ENCODE data around the gene RNU5D-1.

The RNU5D-1 gene

DNA sequence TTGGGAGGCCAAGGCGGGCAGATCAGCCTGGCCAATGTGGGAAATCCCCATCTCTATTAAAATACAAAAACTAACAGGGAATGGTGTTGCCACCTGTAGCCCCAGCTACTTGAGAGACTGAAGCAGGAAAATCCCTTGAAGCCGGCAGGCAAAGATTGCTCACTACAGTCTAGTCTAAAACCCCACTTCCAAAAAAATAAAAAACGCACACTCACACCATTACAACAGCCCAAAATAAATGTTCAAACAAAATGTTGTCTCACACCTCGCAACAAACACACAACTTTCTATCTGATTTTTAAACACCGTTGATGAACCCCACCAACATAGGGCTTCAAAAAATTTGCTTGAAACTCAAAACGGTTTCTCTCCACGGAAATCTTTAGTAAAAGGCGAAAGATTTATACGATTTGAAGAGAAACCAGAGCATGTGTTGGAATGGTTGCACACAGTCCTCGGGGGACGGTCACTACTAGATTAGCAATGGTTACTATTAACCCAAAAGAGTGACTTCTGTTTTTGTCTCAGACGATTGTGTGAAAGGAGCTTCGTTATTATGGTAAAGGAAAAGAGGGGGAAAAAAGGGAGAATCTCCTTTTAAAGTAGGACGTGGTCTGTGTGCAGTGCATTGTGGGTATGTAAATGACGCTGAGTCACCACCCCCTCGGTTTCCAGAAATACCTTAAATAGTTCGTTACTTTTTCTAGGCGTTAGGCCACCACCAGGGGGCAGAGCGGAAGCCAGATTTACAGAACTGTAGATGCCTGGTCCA, at the start of gene RNU5D-1:
Gene RNU5D-1 (minus strand): TSS at position 430 of the 772 bp plus-strand sequence.
- peak; percentile 93 for DNase-seq (ENCODE audit: low read depth)
- TF ChIP-seq, protein P1, sequence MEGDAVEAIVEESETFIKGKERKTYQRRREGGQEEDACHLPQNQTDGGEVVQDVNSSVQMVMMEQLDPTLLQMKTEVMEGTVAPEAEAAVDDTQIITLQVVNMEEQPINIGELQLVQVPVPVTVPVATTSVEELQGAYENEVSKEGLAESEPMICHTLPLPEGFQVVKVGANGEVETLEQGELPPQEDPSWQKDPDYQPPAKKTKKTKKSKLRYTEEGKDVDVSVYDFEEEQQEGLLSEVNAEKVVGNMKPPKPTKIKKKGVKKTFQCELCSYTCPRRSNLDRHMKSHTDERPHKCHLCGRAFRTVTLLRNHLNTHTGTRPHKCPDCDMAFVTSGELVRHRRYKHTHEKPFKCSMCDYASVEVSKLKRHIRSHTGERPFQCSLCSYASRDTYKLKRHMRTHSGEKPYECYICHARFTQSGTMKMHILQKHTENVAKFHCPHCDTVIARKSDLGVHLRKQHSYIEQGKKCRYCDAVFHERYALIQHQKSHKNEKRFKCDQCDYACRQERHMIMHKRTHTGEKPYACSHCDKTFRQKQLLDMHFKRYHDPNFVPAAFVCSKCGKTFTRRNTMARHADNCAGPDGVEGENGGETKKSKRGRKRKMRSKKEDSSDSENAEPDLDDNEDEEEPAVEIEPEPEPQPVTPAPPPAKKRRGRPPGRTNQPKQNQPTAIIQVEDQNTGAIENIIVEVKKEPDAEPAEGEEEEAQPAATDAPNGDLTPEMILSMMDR (conservative IDR thresholded peaks at IDR 0.05; ENCODE audit: low read depth, low read length) = peak; percentile 85
- H3K4me3 ChIP-seq (ENCODE audit: low read length) = peak within 1 kb of the TSS; percentile 6

- no peak overlapping the region for H3K4me3 ChIP-seq (ENCODE audit: low read length)
- no peak for DNase-seq (ENCODE audit: low read depth)
- TF ChIP-seq, protein P1 (conservative IDR thresholded peaks at IDR 0.05; ENCODE audit: low read depth, low read length) = no peak
Measured at GRCh38 chr1:44780583-44781121, 49.7 kb upstream of the RNU5D-1 start.

DNA sequence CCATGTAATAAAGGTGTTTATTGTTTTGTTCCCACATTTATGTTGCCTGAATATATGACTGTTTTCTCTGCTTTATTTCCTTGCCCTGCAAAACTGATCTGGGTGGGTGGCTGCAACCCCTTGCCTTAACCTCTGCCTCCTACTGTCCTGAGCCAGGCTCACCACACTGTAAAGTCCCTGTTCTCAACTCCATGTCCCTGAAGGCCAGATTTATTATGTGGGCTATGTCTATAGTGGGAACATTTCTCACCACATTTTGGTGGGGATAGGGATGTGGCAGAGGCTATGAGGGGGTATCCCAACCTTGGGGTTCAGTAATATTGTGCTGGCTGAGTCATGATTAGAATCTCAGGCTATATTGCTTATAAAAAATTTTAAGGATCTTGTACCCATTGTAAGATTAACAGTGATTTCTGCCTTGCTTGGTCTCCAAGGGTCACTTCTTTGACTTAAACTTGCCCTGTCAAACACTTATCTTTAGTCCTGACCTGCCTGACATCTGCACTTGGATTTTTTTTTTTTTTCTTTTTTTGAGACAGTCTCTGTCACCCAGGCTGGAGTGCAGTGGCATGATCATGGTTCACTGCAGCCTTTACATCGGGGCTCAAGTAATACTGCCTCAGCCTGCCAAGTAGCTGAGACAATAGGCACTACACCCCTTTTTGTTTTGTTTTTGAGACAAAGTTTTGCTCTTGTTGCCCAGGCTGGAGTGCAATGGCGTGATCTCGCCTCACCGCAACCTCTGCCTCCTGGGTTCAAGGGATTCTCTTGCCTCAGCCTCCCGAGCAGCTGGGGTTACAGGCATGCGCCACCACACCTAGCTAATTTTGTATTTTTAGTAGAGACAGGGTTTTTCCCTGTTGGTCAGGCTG, 48.0 kb upstream of the RNU5D-1 start:
- no peak overlapping the region for H3K4me3 ChIP-seq (ENCODE audit: low read length)
- TF ChIP-seq, protein P1 (conservative IDR thresholded peaks at IDR 0.05; ENCODE audit: low read depth, low read length) = no peak

DNA sequence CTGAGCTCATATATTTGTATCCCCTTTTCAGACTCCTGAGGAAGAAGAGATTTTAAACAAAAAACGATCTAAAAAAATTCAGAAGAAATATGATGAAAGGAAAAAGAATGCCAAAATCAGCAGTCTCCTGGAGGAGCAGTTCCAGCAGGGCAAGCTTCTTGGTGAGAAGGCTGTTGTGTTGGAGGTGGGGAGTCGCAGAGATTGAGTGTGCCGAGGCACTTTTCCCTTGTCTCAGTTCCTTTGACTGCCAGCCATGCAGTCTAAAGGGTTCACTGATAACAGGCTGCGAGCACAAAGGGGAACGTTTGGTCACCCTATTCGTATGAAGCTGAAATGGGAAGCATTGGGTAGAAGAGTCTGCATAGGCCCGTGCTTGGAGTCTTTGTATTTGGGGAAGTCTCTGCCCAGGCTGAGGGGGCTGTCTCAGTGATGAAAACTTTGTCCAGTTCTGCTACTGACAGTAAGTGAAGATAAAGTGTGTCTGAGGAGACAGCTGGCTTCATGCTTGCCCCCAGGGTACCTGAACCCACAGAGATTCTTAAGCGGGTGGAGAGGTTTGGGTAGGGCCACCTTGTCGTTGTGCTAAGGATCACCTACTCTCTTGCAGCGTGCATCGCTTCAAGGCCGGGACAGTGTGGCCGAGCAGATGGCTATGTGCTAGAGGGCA, 47.1 kb upstream of the RNU5D-1 start:
- H3K4me3 ChIP-seq (ENCODE audit: low read length) = peak overlapping the region; percentile 93
- DNase-seq (ENCODE audit: low read depth) = no peak
- TF ChIP-seq, protein P1 (conservative IDR thresholded peaks at IDR 0.05; ENCODE audit: low read depth, low read length) = no peak

More for the DNA sequence above, 48.0 kb upstream of the RNU5D-1 start:
- DNase-seq (ENCODE audit: low read depth) = no peak

DNA sequence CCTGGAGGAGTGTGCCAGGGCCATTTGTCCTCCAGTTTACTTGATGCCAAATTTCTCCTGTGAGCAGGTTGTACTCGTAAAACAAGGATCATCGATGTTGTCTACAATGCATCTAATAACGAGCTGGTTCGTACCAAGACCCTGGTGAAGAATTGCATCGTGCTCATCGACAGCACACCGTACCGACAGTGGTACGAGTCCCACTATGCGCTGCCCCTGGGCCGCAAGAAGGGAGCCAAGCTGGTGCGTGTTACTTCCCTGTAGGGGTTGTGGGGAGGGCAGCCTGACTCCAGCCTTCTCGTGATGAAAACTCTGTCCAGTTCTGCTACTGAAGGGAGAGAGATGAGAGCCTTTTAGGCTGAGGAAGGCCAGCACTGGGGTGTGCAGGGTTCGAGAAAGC, 46.6 kb upstream of the RNU5D-1 start:
- TF ChIP-seq, protein P1 (conservative IDR thresholded peaks at IDR 0.05; ENCODE audit: low read depth, low read length) = no peak
- DNase-seq (ENCODE audit: low read depth) = no peak
- peak overlapping the region; percentile 93 for H3K4me3 ChIP-seq (ENCODE audit: low read length)

DNA sequence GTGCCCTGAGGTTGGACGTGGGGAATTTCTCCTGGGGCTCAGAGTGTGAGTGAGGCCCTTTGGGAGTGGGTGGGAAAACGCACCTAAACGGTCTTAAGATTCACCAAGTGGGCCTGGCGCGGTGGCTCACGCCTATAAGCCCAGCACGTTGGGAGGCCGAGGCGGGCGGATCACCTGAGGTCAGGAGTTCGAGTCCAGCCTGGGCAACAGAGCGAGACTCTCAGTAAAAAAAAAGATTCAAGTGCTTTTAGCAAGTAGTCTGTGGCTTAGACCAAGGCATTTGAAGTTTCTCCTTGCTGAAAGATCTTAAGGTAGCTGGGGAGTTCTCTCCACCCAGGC, 45.7 kb upstream of the RNU5D-1 start:
- DNase-seq (ENCODE audit: low read depth) = no peak
- TF ChIP-seq, protein P1 (conservative IDR thresholded peaks at IDR 0.05; ENCODE audit: low read depth, low read length) = no peak
- peak overlapping the region; percentile 93 for H3K4me3 ChIP-seq (ENCODE audit: low read length)
